Lung (tissue), 12 donors: ENCODE results near the gene PRDM16. TPM values are rescaled to one million over a fixed set of nuclear protein-coding genes. Genes with fewer than 3 reads are reported as not detected.

ENCODE experiments used
- ATAC-seq: fragments of 200-7000 bp; cut with Tn5 transposase; one replicate; pipeline ENCODE4 v1.9.1; 2020; ENCODE audit warnings: moderate number of reproducible peaks; ENCODE audit not compliant: insufficient read depth, low FRiP score
- DNase-seq, 3 donors: peaks; one replicate each; pipeline ENCODE4 v3.0.0-alpha.2; 2013 to 2017
- H3K27ac ChIP-seq, 2 donors: one replicate each; pipeline ENCODE4 v1.5.1; 2013; ENCODE audit warnings: mild to moderate bottlenecking in 2 of 2, moderate library complexity in 2 of 2, control low read depth in 1 of 2, inconsistent platforms in 1 of 2, low read depth in 1 of 2, low read length in 1 of 2
- H3K27me3 ChIP-seq, 3 donors: one replicate each; pipeline ENCODE4 v1.5.1; 2013; ENCODE audit warnings: low read length in 2 of 3; ENCODE audit not compliant: control insufficient read depth in 3 of 3, insufficient read depth in 3 of 3
- H3K36me3 ChIP-seq, 4 donors: one replicate each; pipeline ENCODE4 v1.5.1; 2013; ENCODE audit warnings: low read length in 4 of 4, mild to moderate bottlenecking in 1 of 4, moderate library complexity in 1 of 4; ENCODE audit not compliant: control insufficient read depth in 4 of 4, insufficient read depth in 4 of 4
- H3K4me1 ChIP-seq, 5 donors: one replicate each; pipeline ENCODE4 v1.5.1; 2013; ENCODE audit warnings: low read length in 5 of 5, mild to moderate bottlenecking in 2 of 5, moderate library complexity in 1 of 5; ENCODE audit not compliant: control insufficient read depth in 5 of 5, insufficient read depth in 5 of 5
- H3K4me3 ChIP-seq: one replicate; pipeline ENCODE4 v1.5.1; 2013; ENCODE audit warnings: mild to moderate bottlenecking, control low read depth, moderate library complexity
- H3K9ac ChIP-seq, 2 donors: one replicate each; pipeline ENCODE4 v1.5.1; 2013; ENCODE audit warnings: low read length in 2 of 2, control low read depth in 1 of 2; ENCODE audit not compliant: insufficient read depth in 1 of 2
- H3K9me3 ChIP-seq, 4 donors: one replicate each; pipeline ENCODE4 v1.5.1; 2013; ENCODE audit warnings: low read length in 3 of 4, mild to moderate bottlenecking in 1 of 4, moderate library complexity in 1 of 4; ENCODE audit not compliant: control insufficient read depth in 4 of 4, insufficient read depth in 3 of 4
- CTCF ChIP-seq: IDR thresholded peaks from 2 replicates; pipeline ENCODE4 v1.5.1; 2012; ENCODE audit warnings: mild to moderate bottlenecking; ENCODE audit errors: control extremely low read depth, extremely low read depth
- WGBS, 2 donors: extraction: QIAGEN DNeasy Blood & Tissue Kit; methylation state at CpG; one replicate each; pipeline ENCODE4 v1.1.7; 2013; 5-methylcytosine and 5-hydroxymethylcytosine counted together
- polyA plus RNA-seq, 2 donors: library from polyadenylated mRNA; stranded (reverse); fragments of 200-250 nt; gene quantifications; one replicate each; pipeline ENCODE4 v1.2.1, GENCODE V29; 2013
- total RNA-seq, 2 donors: library from RNA; depleted of rRNA in 1 of 2; stranded (reverse); fragments of >200 nt in 1 of 2; gene quantifications; one replicate each; pipeline ENCODE4 v1.2.1, GENCODE V29; 2014 to 2021
- donor health status: control.
- donor health status: control.
- donor health status: Bipolar disorder and iron deficiency.
- donor health status: healthy.
- donor health status: DM: yes; HTN: yes; CAD: no.

The PRDM16 gene
- total and polyA plus RNA-seq, 4 donors, result 2.4 to 36.5 (median 13.1) TPM

- peak; percentile 38 for TF ChIP-seq CTCF
- H3K9me3 ChIP-seq, result peaks cover 0 to 3% (median 0%) of the 10 kb centered on the region in 4 donors
- H3K36me3 ChIP-seq, result peaks cover 0 to 10% (median 4%) of the 10 kb centered on the region in 4 donors
- no peaks in the 10 kb centered on the region for H3K4me1 ChIP-seq
- ATAC-seq (no peak), DNase-seq (peak in 2 of 3 donors; percentile 33 to 41)
- no peak overlapping the region for H3K9ac ChIP-seq
- WGBS, 2 donors, result 43 to 48% methylated on average over 31 of the region's 31 CpGs
- no peak overlapping the region for H3K4me3 ChIP-seq
- H3K27ac ChIP-seq, result no peak overlapping the region
- H3K27me3 ChIP-seq, result no peaks in the 10 kb centered on the region
Observed at GRCh38 chr1:3483801-3484444, 414.9 kb downstream of the PRDM16 start.

GRCh38 chr1:3485016-3485415, 416.0 kb downstream of the PRDM16 start:
- no peak for DNase-seq
- WGBS, 2 donors, result 93 to 96% methylated on average over 14 of the region's 14 CpGs
- H3K4me3 ChIP-seq, result no peak overlapping the region

More at GRCh38 chr1:3485016-3485415, 416.0 kb downstream of the PRDM16 start:
- Histone ChIP-seq H3K9me3 (peaks cover 0 to 3% (median 0%) of the 10 kb centered on the region in 4 donors), H3K9ac (no peak overlapping the region), H3K4me1 (no peaks in the 10 kb centered on the region), H3K27ac (no peak overlapping the region), H3K27me3 (no peaks in the 10 kb centered on the region), H3K36me3 (peaks cover 0 to 20% (median 6%) of the 10 kb centered on the region in 4 donors)
- ATAC-seq, result no peak
- TF ChIP-seq CTCF, result no peak

Other genes starting within 250 kb of the PRDM16 start
- gene ACTRT2, start 47.7 kb upstream of the PRDM16 start, total RNA-seq, result not detected
- gene ACTRT2, start 47.7 kb upstream of the PRDM16 start, polyA plus RNA-seq, result not detected